T-helper 2 cell treated with Interferon-gamma antibody and Interleukin-4, amounts not matched to agents 5 μg/mL and 100 μg/mL, for 36 hours (primary cell): ENCODE measurements around the gene CSPG4.
"Not testable (repeated sequence)": the region's sequence is repeated elsewhere in the genome, so short reads cannot be mapped to it uniquely, and the experiment has no call there.

Experiments used
- DNase-seq: peaks from one replicate; pipeline ENCODE4 v3.0.0; 2021; ENCODE audit warnings: low spot score
- H3K27ac Mint-ChIP-seq: one replicate; pipeline ENCODE4 v1.8.0; 2021; ENCODE audit warnings: mild to moderate bottlenecking, mixed read lengths
- H3K27me3 Mint-ChIP-seq: one replicate; pipeline ENCODE4 v1.8.0; 2021; ENCODE audit warnings: low read depth, mixed read lengths
- H3K36me3 Mint-ChIP-seq: one replicate; pipeline ENCODE4 v1.8.0; 2021; ENCODE audit warnings: low read depth, mixed read lengths
- H3K4me1 Mint-ChIP-seq: one replicate; pipeline ENCODE4 v1.8.0; 2021; ENCODE audit warnings: low read depth, mixed read lengths
- H3K4me3 Mint-ChIP-seq: one replicate; pipeline ENCODE4 v1.8.0; 2022; ENCODE audit warnings: mild to moderate bottlenecking, moderate library complexity, mixed read lengths
- H3K9me3 Mint-ChIP-seq: one replicate; pipeline ENCODE4 v1.8.0; 2021; ENCODE audit warnings: mixed read lengths

Gene CSPG4

DNA sequence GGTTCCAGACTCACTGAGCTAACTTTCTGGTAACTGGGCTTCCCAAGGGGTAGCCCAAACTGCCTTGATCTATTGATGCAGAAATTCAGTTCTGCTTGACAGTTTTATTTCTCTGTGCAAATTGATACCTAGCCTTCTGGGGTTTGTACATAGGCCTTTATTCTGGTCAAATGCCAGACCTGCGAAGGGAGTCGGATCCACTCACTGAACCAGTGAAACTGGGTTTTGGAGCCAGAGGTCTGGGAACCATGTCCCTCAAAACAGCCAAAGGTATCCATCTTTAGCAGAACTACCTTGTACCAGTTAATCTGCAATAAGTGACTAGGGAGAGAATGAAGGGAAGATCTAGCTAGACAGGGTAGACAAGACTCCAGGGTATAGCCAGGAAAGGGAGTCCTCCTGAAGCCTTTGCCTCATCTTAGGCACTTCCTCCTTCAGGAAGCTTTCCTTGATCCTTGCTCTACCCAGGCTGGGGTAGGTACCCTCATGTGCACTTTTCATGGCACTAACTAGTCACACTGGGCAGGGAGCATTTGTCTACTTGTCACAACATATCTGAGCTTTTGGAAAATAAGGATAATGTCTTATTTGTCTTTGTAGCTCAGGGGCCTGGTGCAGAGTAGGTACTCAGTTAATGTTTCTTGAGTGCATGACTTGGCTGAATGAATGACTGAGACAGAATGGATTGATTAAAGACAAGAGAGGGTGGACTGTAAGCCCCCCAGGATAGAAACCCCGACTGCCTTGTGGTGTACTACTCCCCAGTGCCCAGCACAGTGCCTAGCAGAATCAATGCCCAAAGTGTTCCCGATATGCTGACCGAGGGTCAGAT, 66.3 kb downstream of the CSPG4 start:
- peak overlapping the region; percentile 84 for H3K4me3 Mint-ChIP-seq
- DNase-seq = no peak
- peaks cover 12% of the 10 kb centered on the region for H3K4me1 Mint-ChIP-seq
- no peaks in the 10 kb centered on the region for H3K9me3 Mint-ChIP-seq
- H3K36me3 Mint-ChIP-seq = no peaks in the 10 kb centered on the region
- peaks cover 12% of the 10 kb centered on the region for H3K27me3 Mint-ChIP-seq
- H3K27ac Mint-ChIP-seq = peak overlapping the region; percentile 19

DNA sequence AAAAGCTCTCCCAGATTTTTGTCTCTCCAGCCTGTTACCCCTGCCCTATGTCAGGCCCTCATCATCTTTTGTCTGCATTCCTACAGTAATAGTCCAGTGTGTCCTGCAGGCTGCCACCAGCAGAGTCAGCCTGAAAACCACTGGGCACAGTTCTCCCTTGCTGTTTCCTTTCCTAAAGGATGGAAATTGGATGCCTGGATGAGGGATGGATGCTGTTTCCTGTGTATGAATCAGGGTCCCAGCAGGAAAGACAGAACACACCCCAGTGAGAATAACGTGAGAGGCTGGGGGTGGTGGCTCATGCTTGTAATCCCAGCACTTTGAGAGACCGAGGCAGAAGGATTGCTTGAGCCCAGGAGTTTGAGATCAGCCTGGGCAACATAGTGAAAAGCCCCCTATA, 68.3 kb downstream of the CSPG4 start:
- H3K4me3 Mint-ChIP-seq = no peak overlapping the region

DNA sequence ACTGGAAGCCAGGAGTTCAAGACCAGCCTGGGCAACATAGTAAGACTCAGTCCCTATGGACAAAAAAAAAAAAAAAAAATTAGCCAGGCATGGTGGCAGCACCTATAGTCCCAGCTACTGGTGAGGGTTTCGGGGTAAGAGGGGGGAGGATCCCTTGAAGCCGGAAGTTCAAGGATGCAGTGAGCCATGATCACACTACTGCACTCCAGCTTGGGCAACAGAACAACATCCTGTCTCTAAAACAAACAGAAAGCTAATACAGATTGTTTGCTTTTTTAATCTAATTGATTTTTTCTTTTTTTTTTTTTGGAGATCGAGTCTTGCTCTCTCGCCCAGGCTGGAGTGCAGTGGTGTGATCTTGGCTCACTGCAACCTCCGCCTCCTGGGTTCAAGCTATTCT, 71.0 kb downstream of the CSPG4 start:
- Mint-ChIP-seq H3K4me1 (peaks cover 23% of the 10 kb centered on the region), H3K36me3 (peaks cover 23% of the 10 kb centered on the region), H3K27me3 (peaks cover 1% of the 10 kb centered on the region), H3K27ac (no peak overlapping the region), H3K4me3 (no peak overlapping the region), H3K9me3 (no peaks in the 10 kb centered on the region)
- DNase-seq = no peak

More for the DNA sequence above, 68.3 kb downstream of the CSPG4 start:
- no peak for DNase-seq
- peaks cover 2% of the 10 kb centered on the region for H3K36me3 Mint-ChIP-seq
- H3K4me1 Mint-ChIP-seq = peaks cover 9% of the 10 kb centered on the region
- no peak overlapping the region for H3K27ac Mint-ChIP-seq
- peaks cover 12% of the 10 kb centered on the region for H3K27me3 Mint-ChIP-seq
- no peaks in the 10 kb centered on the region for H3K9me3 Mint-ChIP-seq

DNA sequence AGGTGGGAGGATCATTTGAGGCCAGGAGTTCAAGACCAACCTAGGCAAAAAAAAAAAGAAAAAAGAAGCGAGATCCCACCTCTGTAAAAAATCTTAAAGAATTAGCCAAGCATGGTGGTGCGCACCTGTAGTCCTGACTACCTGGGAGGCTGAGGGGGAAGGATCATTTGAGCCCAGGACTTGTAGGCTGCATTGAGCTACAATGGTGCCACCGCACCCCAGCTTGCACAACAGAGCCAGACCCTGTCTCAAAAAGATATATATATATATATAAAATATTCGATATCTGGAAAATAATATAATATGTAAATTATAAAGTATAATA, 71.5 kb downstream of the CSPG4 start:
- peaks cover 23% of the 10 kb centered on the region for H3K36me3 Mint-ChIP-seq
- no peaks in the 10 kb centered on the region for H3K27me3 Mint-ChIP-seq
- DNase-seq = no peak
- H3K9me3 Mint-ChIP-seq = no peaks in the 10 kb centered on the region
- peak overlapping the region; percentile 89 for H3K27ac Mint-ChIP-seq
- peak overlapping the region; percentile 90 for H3K4me3 Mint-ChIP-seq
- H3K4me1 Mint-ChIP-seq = peaks cover 25% of the 10 kb centered on the region

DNA sequence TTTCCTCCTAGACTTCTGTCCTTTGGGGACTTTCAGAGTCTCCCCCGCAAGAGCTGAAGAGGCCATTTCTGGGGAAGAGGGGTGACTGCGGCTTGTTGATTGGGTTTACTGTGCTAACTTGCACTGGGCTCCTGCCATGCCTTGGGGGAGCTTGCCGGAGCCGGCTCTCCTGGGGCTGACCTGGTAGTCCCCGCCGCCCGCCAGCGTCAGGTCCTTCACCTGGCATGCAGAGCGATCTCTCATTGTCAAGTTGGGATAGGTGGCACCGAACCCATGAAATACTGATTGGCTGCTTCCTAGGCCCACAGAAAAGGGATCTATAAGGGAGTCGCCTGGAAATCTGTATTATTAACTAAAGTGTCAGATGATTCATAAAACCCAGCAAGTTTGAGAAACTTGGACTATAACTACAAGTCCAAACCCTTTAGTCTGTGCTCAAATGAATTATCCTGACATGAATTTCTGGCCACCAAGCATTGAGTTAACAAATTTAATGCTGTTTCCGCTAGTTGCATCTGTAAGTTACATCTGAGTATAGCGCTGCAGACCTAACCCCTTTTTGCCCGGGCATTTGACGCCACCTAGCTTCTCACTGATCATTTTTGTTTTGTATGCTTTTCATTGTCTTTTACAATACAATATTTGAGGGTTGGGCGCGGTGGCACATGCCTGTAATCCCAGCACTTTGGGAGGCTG, 72.0 kb downstream of the CSPG4 start:
- Mint-ChIP-seq H3K36me3 (peaks cover 23% of the 10 kb centered on the region), H3K4me3 (peak overlapping the region; percentile 90), H3K4me1 (peaks cover 27% of the 10 kb centered on the region), H3K9me3 (no peaks in the 10 kb centered on the region), H3K27ac (peak overlapping the region; percentile 89), H3K27me3 (no peaks in the 10 kb centered on the region)
- DNase-seq = peak; percentile 58

DNA sequence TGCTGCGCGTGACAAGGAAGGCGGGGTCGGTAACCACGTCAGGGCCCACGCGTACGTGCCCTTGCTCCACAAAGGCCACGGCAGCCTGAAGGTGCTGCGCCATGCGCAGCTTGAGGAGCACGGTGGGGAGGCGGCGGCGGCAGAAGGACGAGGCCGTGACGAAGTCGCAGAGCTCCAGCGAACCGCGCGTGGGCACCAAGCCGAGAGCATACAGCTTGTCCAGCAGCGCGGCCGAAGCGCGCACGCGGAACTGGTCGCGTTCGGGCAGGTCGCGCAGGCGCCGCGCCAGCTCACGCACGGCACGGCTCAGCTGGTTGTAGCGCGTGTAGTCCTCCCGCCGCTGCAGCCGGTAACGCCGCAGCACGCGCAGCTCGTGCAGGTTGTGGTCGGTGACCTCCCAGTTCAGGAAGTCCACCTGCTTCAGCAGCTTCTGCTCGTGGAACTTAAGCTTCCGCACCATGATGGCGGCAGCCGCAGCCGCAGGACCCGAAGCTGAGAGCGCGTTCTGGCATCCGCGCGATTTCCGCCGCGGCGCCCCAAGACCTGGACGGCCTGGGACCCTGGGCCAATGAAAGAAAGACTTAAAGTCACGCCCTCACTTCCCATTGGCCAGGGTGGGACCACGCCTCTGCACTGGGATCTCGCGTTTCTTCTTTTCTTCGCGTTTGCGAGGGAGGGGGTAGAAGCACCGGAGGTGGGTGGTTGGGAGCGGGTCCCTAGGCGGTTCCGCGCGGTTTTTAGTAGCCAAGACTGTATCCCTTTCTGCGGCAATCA, 72.8 kb downstream of the CSPG4 start, which contains the start of gene IMP3:
Gene IMP3 (minus strand): TSS at position 516 of the 774 bp plus-strand sequence. CDS start 56 bp downstream, at position 460.
- peak; percentile 95 for DNase-seq
- H3K27ac Mint-ChIP-seq = peak within 1 kb of the TSS; percentile 89
- H3K4me3 Mint-ChIP-seq = peak within 1 kb of the TSS; percentile 90
- no peaks in the 10 kb centered on the region for H3K27me3 Mint-ChIP-seq
- H3K9me3 Mint-ChIP-seq = no peaks in the 10 kb centered on the region
- H3K36me3 Mint-ChIP-seq = peaks cover 23% of the 10 kb centered on the region
- H3K4me1 Mint-ChIP-seq = peaks cover 27% of the 10 kb centered on the region

DNA sequence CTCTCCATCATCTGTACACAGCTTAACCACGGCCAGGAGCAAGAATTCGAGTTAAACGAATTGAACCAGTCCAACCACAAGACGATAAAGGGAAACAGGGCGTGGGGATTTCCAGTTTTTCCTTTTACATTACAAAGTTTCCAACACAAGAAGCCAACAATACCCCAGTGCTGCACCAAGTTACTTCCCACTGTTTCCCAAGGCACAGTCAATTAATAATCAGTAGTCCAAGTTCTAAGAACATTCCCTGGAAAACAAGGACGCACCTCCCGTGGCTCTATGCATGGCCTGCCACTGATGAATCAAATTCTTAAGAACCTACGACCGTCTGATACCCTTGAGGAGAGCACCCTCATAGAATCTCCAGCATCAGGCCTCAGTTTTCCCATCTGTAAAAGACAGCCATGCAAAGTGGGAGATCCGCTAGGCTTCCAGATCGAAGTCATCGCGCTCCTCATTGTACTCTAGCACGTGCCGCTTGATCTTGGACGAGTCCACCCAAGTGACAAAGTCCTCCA, 73.4 kb downstream of the CSPG4 start:
- Mint-ChIP-seq H3K36me3 (peaks cover 23% of the 10 kb centered on the region), H3K27ac (peak overlapping the region; percentile 89), H3K4me3 (peak overlapping the region; percentile 90), H3K4me1 (peaks cover 27% of the 10 kb centered on the region), H3K9me3 (no peaks in the 10 kb centered on the region), H3K27me3 (no peaks in the 10 kb centered on the region)
- no peak for DNase-seq

DNA sequence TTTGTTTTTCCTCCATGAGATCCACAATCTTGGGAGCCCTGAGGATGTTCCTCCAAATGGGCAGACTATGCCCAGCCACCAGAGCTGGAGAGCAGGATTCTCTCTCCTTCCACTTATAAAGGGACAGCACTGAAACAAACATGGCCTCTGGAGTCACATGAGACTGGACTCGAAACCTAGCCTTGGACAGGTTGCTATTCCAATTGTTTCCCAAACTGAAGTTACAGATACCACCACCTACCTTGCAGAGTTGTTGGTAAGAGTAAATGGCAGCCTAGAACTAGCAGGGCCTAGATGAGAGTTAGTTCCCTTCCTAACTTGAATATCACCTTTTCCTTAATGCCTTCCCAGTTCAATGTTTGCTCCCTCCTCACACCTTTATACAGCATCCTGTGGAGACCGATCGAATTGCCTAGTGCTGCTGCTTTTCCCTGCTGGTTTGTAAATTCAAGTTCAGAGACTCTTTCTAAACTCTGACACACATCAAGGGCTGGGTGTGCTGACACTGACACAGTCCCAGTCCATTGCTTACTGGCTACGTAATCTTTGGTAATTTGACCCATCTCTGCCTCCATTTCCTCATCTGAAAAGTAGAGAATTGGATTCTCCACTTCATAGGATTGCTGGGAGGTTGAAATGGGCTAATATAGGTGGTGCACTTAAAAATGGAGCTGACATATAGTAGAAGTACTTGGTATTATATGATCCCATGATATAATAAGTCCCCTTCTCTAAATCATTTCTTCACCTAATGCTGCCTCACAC, 75.2 kb downstream of the CSPG4 start:
- no peaks in the 10 kb centered on the region for H3K9me3 Mint-ChIP-seq

DNA sequence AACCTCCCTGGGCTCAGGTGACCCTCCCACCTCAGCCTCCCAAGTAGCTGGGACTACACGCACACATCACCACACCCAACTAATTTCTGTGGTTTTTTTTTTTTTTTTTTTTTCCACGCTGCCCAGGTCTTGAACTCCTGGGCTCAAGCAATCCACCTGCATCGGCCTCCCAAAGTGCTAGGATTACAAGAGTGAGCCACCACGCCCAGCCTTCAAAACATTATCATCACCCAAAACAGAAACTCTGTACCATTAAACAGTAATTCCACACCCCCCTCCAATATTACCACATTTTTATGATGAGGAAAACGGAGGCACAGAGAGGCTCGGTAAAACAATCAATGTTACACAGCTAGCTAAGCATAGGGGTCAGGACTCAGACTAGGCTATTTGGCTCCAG, 76.6 kb downstream of the CSPG4 start:
- Mint-ChIP-seq H3K9me3 (no peaks in the 10 kb centered on the region), H3K4me1 (peaks cover 26% of the 10 kb centered on the region), H3K27me3 (no peaks in the 10 kb centered on the region), H3K27ac (peak overlapping the region; percentile 36), H3K4me3 (no peak overlapping the region), H3K36me3 (peaks cover 23% of the 10 kb centered on the region)
- no peak for DNase-seq

More for the DNA sequence above, 75.2 kb downstream of the CSPG4 start:
- no peak for DNase-seq
- Mint-ChIP-seq H3K27me3 (no peaks in the 10 kb centered on the region), H3K36me3 (peaks cover 23% of the 10 kb centered on the region), H3K4me3 (peak overlapping the region; percentile 90), H3K4me1 (peaks cover 27% of the 10 kb centered on the region), H3K27ac (no peak overlapping the region)

DNA sequence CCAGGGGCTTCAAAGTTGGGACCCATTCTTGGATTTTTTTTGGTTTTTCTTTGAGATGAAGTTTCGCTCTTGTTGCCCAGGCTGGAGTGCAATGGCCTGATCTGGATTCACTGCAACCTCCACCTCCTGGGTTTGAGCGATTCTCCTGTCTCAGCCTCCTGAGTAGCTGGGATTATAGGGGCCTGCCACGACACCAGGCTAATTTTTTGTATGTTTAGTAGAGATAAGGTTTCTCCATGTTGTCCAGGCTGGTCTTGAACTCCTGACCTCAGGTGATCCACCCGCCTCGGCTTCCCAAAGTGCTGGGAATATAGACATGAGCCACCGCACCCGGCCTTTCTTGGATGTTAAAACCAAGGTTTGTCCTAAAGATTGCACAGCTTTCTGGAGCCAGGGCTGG, 78.7 kb downstream of the CSPG4 start:
- Mint-ChIP-seq H3K4me1 (peaks cover 23% of the 10 kb centered on the region), H3K36me3 (peaks cover 16% of the 10 kb centered on the region)
- H3K4me3 Mint-ChIP-seq, H3K9me3 Mint-ChIP-seq, H3K27me3 Mint-ChIP-seq, DNase-seq, H3K27ac Mint-ChIP-seq: not testable (repeated sequence)

DNA sequence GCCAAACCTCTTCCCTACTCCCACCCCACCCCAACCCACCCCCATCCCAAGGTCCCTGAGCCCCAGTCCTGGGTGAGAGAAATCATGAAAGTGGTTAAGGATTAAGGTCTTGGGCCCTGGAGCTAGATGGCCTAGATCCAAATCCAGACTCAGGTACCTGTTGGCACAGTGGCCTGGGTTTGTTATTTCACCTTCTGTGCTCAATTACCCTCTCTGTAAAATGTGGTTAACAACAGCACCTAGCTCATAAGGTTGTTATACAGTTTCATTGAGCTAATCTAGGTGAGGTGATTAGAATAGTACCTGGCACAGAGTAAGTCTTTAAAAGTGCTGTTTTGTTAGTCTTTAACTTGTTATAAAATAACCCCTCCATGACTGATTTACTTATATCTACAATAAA, 80.7 kb downstream of the CSPG4 start:
- Mint-ChIP-seq H3K4me3 (no peak overlapping the region), H3K36me3 (peaks cover under 1% of the 10 kb centered on the region), H3K27ac (no peak overlapping the region), H3K9me3 (no peaks in the 10 kb centered on the region), H3K27me3 (no peaks in the 10 kb centered on the region), H3K4me1 (peaks cover 11% of the 10 kb centered on the region)
- no peak for DNase-seq

DNA sequence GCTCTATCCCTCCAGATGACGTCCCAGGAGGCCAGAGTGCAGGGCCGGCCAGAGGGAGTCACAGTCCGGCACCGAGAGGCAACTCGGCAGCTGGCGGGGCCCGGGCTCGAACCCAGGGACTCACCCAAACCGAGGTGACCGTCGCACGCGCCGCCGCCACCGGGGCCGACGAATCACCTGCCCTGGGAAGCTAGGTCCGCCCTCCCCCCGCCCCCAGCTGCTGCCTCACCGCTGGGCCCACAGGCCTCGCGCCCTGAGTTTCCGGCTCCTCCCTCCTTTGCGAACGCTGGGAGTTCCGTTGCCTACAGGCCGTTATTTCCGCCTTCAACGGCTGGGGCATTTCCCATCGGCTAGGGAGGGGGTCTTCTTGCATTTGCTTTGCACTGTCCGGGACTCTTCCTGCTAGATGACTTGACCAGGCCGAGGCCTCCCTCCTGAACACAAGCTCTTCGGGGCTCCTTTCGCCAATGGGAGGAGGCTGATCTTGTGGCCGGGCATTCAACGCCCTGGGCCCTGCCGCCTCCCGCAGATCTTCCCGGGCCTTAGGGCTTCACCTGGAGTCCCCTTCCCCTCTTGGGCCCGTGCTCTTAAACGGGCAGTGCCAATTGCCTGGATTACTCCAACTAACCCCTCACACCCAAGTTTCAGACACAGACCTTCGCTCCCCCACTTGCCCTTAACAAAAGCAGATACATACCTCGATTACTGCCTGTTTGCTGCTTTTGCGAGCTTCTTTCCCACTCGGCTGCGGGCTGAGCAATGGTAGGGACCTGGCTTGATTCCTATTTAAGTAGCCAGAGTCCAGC, 86.9 kb downstream of the CSPG4 start, which contains the start of gene SNUPN:
Gene SNUPN (minus strand): TSS at position 184 of the 806 bp plus-strand sequence. CDS start 4,674 bp downstream, outside the sequence.
- H3K27ac Mint-ChIP-seq = peak within 1 kb of the TSS; percentile 95
- peak; percentile 92 for DNase-seq
- H3K4me3 Mint-ChIP-seq = peak within 1 kb of the TSS; percentile 90
- H3K36me3 Mint-ChIP-seq = peaks cover 16% of the 10 kb centered on the region
- H3K9me3 Mint-ChIP-seq = no peaks in the 10 kb centered on the region
- peaks cover 31% of the 10 kb centered on the region for H3K4me1 Mint-ChIP-seq
- H3K27me3 Mint-ChIP-seq = no peaks in the 10 kb centered on the region
